ENCODE measurements around the gene USP32.

USP32 gene

DNA sequence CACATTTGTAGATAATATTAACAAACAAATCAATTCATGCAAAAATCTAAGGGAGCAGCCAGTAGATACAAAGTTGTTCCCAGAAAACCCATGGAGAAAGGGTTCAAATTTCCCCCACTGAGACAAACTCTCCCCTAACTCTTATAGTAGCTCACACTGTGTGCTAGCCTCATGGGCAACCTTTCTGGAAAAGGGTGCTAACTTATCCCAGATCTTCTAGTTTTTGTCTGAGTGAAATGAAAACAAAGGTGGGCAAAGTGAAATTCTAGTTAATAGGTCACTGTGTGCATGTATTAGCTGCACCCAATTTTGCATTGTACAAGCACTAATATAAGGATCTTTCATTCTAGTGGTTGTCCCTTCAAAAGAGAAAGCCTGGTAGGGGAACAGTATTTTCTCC lies 9.9 kb upstream of the USP32 start:
- TF ChIP-seq SUZ12 (IDR thresholded peaks at IDR 0.05; ENCODE audit: extremely low read depth, insufficient read depth, insufficient read length) (no peak), ZNF274 (IDR thresholded peaks at IDR 0.05; ENCODE audit: low read depth, low read length) (no peak)
- H3K4me1 ChIP-seq (ENCODE audit: insufficient read depth, insufficient read length) = no peaks in the 10 kb centered on the region
- H3K9ac ChIP-seq (ENCODE audit: insufficient read length, low read depth) = no peak overlapping the region
- H3K36me3 ChIP-seq (ENCODE audit: insufficient read depth, insufficient read length, low read length) = no peaks in the 10 kb centered on the region
- no peak for DNase-seq (ENCODE audit: low read depth, low spot score)
- H3K9me3 ChIP-seq (ENCODE audit: insufficient read depth, low read length) = no peaks in the 10 kb centered on the region
- H3K27me3 ChIP-seq (ENCODE audit: insufficient read depth, insufficient read length) = no peaks in the 10 kb centered on the region
- H3K4me3 ChIP-seq (ENCODE audit: insufficient read length, low read depth) = no peak overlapping the region

DNA sequence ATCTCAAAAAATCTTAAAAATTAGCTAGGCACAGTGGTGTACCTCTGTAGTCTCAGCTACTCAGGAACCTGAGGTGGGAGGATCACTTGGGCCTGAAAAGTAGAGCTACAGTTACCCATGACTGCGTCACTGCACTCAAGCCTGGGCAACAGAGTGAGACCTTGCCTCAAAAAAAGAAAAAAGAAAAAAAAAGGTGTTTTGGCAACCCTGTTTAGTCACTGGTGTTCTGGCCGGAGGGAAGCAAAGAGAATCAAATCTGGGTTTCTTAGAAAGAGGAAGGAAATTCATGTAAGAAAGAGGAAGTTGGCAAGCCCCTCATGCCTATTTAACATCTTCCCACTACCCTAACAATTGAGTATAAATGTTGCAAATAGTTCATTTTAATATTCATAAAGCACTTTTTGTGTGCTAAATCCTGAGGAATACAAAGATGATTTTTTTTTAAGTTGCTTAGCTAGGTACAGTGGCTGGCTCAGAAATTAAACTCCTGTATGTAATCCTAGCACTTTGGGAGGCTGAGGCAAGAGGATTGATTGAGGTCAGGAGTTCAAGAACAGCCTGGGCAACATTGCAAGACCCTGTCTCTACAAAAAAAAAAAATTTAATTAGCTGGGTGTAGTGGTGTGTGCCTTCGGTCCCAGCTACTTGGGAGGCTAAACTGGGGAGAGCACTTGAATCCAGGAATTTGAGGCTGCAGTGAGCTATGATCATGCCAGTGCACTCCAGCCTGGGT lies 6.5 kb upstream of the USP32 start:
- H3K9me3 ChIP-seq (ENCODE audit: insufficient read depth, low read length) = no peaks in the 10 kb centered on the region
- H3K9ac ChIP-seq (ENCODE audit: insufficient read length, low read depth) = no peak overlapping the region

DNA sequence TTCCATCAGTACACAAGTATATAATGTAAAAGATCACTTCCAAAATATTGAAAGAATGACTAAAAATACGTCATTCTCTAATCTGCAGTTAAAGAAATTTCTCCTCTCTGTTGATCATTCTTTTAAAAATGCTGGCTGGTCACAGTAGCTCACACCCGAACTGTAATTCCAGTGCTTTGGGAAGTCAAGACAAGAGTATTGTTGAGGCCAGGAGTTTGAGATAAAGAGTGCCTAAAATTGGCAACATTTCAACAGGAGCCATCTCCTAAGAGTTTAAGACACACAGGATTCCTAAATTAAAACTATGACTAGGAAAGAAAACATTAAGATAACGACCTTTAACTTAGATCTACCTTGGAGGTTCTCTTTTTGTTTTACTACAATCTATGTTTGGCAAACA lies 4.5 kb upstream of the USP32 start:
- Histone ChIP-seq H3K9ac (ENCODE audit: insufficient read length, low read depth) (no peak overlapping the region), H3K9me3 (ENCODE audit: insufficient read depth, low read length) (no peaks in the 10 kb centered on the region), H3K27me3 (ENCODE audit: insufficient read depth, insufficient read length) (no peaks in the 10 kb centered on the region), H3K4me1 (ENCODE audit: insufficient read depth, insufficient read length) (no peaks in the 10 kb centered on the region), H3K36me3 (ENCODE audit: insufficient read depth, insufficient read length, low read length) (no peaks in the 10 kb centered on the region), H3K4me3 (ENCODE audit: insufficient read length, low read depth) (no peak overlapping the region)
- no peak for DNase-seq (ENCODE audit: low read depth, low spot score)
- no peak for TF ChIP-seq YY1 (IDR thresholded peaks at IDR 0.05; ENCODE audit: insufficient read depth, insufficient read length)
- TF ChIP-seq ZNF274 (IDR thresholded peaks at IDR 0.05; ENCODE audit: low read depth, low read length) = no peak
- no peak for TF ChIP-seq SUZ12 (IDR thresholded peaks at IDR 0.05; ENCODE audit: extremely low read depth, insufficient read depth, insufficient read length)

More for the DNA sequence above, 6.5 kb upstream of the USP32 start:
- Histone ChIP-seq H3K36me3 (ENCODE audit: insufficient read depth, insufficient read length, low read length) (no peaks in the 10 kb centered on the region), H3K4me3 (ENCODE audit: insufficient read length, low read depth) (no peak overlapping the region), H3K27me3 (ENCODE audit: insufficient read depth, insufficient read length) (no peaks in the 10 kb centered on the region), H3K4me1 (ENCODE audit: insufficient read depth, insufficient read length) (no peaks in the 10 kb centered on the region)
- TF ChIP-seq SUZ12 (IDR thresholded peaks at IDR 0.05; ENCODE audit: extremely low read depth, insufficient read depth, insufficient read length) = no peak
- TF ChIP-seq ZNF274 (IDR thresholded peaks at IDR 0.05; ENCODE audit: low read depth, low read length) = no peak
- no peak for TF ChIP-seq YY1 (IDR thresholded peaks at IDR 0.05; ENCODE audit: insufficient read depth, insufficient read length)
- no peak for DNase-seq (ENCODE audit: low read depth, low spot score)

DNA sequence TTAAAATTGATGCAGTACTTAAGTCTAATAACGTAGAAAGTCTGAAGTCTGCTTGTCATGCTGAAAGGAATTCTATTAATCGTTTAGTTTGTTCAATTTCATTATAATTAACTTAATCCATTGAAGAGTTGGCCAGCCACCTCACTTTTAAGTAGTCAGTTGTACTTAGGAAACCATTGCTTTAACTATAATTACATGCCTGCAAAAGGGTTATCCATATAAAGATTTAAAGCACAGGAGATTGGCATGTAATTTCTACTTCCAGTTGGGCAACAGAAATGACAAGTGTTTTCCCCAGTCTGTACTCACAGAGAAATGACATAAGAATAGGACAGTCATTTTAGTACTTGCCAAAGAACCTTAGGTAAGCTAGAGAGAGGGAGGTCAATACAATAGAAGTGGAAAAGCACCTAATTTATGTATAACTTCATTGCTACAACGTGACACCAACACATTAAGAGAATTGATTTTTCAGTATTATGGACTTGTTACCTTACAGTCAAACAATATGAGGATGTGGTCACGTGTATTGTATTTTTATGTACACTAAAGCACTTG lies 3.7 kb upstream of the USP32 start:
- H3K4me3 ChIP-seq (ENCODE audit: insufficient read length, low read depth) = no peak overlapping the region
- H3K9ac ChIP-seq (ENCODE audit: insufficient read length, low read depth) = no peak overlapping the region
- TF ChIP-seq ZNF274 (IDR thresholded peaks at IDR 0.05; ENCODE audit: low read depth, low read length) (no peak), SUZ12 (IDR thresholded peaks at IDR 0.05; ENCODE audit: extremely low read depth, insufficient read depth, insufficient read length) (no peak), YY1 (IDR thresholded peaks at IDR 0.05; ENCODE audit: insufficient read depth, insufficient read length) (no peak)
- no peaks in the 10 kb centered on the region for H3K4me1 ChIP-seq (ENCODE audit: insufficient read depth, insufficient read length)
- no peaks in the 10 kb centered on the region for H3K36me3 ChIP-seq (ENCODE audit: insufficient read depth, insufficient read length, low read length)
- H3K9me3 ChIP-seq (ENCODE audit: insufficient read depth, low read length) = no peaks in the 10 kb centered on the region
- DNase-seq (ENCODE audit: low read depth, low spot score) = no peak
- H3K27me3 ChIP-seq (ENCODE audit: insufficient read depth, insufficient read length) = no peaks in the 10 kb centered on the region

DNA sequence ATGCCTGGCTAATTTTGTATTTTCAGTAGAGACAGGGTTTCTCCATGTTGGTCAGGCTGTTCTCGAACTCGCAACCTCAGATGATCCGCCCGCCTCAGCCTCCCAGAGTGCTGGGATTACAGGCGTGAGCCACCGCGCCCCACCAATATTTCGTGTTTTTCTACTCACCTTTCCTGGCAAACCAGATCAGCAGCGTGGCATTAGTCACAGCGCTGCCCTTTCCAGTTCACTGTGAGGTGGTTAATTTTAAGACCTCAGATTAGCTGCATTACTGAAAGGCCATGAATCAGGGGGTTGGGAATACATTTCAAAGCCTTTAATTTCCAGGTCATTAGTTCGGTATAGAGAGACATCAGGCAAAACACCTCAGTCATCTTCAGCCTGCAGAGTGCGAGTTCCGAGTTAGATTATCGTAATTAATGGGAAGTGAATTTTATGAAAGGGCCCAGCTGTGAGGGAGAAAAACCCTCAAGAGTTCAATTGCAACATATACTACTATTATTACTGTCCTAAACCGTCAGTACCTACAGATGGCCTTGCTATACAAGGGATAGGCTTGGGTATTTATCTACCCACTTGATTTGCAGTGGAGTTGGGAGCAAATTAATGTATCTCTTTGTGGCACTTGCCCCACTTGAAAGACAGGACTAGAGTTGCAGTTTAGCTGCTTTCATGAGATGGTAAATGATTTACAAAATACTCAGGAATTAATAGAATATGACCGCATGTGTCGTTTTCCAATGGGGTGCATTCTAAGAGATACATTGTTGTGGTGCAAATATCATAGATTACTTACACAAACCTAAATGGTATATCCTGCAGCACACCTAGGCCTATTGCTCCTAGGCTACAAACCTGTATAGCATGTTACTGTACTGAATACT lies 2.1 kb upstream of the USP32 start:
- no peak for DNase-seq (ENCODE audit: low read depth, low spot score)
- Histone ChIP-seq H3K36me3 (ENCODE audit: insufficient read depth, insufficient read length, low read length) (no peaks in the 10 kb centered on the region), H3K9ac (ENCODE audit: insufficient read length, low read depth) (no peak overlapping the region), H3K27me3 (ENCODE audit: insufficient read depth, insufficient read length) (no peaks in the 10 kb centered on the region), H3K4me3 (ENCODE audit: insufficient read length, low read depth) (no peak overlapping the region), H3K9me3 (ENCODE audit: insufficient read depth, low read length) (no peaks in the 10 kb centered on the region), H3K4me1 (ENCODE audit: insufficient read depth, insufficient read length) (no peaks in the 10 kb centered on the region)
- no peak for TF ChIP-seq SUZ12 (IDR thresholded peaks at IDR 0.05; ENCODE audit: extremely low read depth, insufficient read depth, insufficient read length)
- no peak for TF ChIP-seq YY1 (IDR thresholded peaks at IDR 0.05; ENCODE audit: insufficient read depth, insufficient read length)
- no peak for TF ChIP-seq ZNF274 (IDR thresholded peaks at IDR 0.05; ENCODE audit: low read depth, low read length)

DNA sequence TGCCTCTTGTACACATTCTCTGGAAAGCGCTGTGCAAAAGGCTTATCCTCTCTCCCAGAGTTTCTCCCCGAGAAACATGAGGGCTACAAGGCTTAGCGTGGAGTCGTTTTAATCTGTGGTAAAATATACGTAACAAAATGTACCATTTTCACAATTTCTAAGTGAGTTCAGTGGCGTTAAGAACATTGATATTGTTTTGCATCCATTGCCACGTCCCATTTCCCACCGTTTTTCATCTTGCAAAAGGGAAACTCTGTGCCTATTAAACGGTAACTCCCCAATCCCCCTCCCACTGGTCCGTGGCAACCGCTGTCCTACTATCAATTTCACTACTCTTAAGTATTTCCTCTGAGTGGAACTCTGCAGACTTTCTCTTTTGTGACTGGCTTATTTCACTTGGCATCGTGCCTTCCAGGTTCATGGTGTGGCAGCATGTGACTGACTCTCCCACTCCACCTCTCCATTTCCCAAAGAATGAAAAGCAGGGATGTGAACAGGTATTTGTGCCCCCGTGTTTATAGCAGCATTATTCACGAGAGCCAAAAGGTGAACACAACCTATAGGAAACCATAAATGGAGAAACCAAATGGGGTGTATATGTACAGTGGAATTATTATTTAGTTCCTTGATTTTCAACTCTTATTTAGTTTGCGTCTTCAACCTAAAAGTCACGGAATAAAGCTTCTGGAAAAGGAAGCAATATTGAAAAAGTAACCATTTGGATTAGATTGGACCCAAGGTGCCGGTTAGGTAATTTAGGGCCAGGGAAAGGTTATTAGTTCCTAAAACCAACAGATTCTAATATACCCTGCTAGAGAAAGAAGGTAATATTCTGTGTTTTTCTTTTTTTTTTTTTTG lies 1.1 kb upstream of the USP32 start:
- no peaks in the 10 kb centered on the region for H3K36me3 ChIP-seq (ENCODE audit: insufficient read depth, insufficient read length, low read length)
- no peak for DNase-seq (ENCODE audit: low read depth, low spot score)
- H3K4me1 ChIP-seq (ENCODE audit: insufficient read depth, insufficient read length) = no peaks in the 10 kb centered on the region
- no peaks in the 10 kb centered on the region for H3K27me3 ChIP-seq (ENCODE audit: insufficient read depth, insufficient read length)
- peak overlapping the region; percentile 99 for H3K9ac ChIP-seq (ENCODE audit: insufficient read length, low read depth)
- no peaks in the 10 kb centered on the region for H3K9me3 ChIP-seq (ENCODE audit: insufficient read depth, low read length)
- no peak for TF ChIP-seq YY1 (IDR thresholded peaks at IDR 0.05; ENCODE audit: insufficient read depth, insufficient read length)
- TF ChIP-seq SUZ12 (IDR thresholded peaks at IDR 0.05; ENCODE audit: extremely low read depth, insufficient read depth, insufficient read length) = no peak
- no peak for TF ChIP-seq ZNF274 (IDR thresholded peaks at IDR 0.05; ENCODE audit: low read depth, low read length)
- H3K4me3 ChIP-seq (ENCODE audit: insufficient read length, low read depth) = peak overlapping the region; percentile 98
